Calu3 (cell line): ENCODE results near the gene ATG101. TPM values are rescaled to one million over a fixed set of nuclear protein-coding genes. Genes with fewer than 3 reads are reported as not detected.
"Not testable (repeated sequence)": the region's sequence is repeated elsewhere in the genome, so short reads cannot be mapped to it uniquely, and the experiment has no call there.

Experiments
- BruUV-seq: library from RNA; stranded (reverse); fragments of 400-500 nt; replicated peaks from 2 replicates; lab custom pipeline; 2021; lab: Mats Ljungman, UMichigan
- CTCF ChIA-PET: fragments of 300-600 bp; sonication (Branson Sonifier 250); formaldehyde crosslinking; loops from one replicate; lab custom pipeline; 2022; ENCODE audit warnings: antibody characterized with exemption; lab: Charles Lee
- DNase-seq: peaks from one replicate; pipeline ENCODE4 v3.0.0; 2022
- H3K27ac Mint-ChIP-seq: one replicate; pipeline ENCODE4 v1.8.0; 2022; ENCODE audit warnings: mixed read lengths; ENCODE audit not compliant: unreplicated experiment
- H3K27me3 Mint-ChIP-seq: one replicate; pipeline ENCODE4 v1.8.0; 2022; ENCODE audit warnings: mixed read lengths; ENCODE audit not compliant: unreplicated experiment
- H3K36me3 Mint-ChIP-seq: one replicate; pipeline ENCODE4 v1.8.0; 2022; ENCODE audit warnings: mild to moderate bottlenecking, moderate library complexity, mixed read lengths; ENCODE audit not compliant: insufficient read depth, unreplicated experiment
- H3K4me1 Mint-ChIP-seq: one replicate; pipeline ENCODE4 v1.8.0; 2022; ENCODE audit warnings: mild to moderate bottlenecking, low read depth, mixed read lengths; ENCODE audit not compliant: unreplicated experiment
- H3K4me3 Mint-ChIP-seq: one replicate; pipeline ENCODE4 v1.8.0; 2022; ENCODE audit warnings: mild to moderate bottlenecking, low read depth, moderate library complexity, mixed read lengths; ENCODE audit not compliant: unreplicated experiment
- H3K9me3 Mint-ChIP-seq: one replicate; pipeline ENCODE4 v1.8.0; 2022; ENCODE audit warnings: low read depth, mixed read lengths; ENCODE audit not compliant: unreplicated experiment
- CTCF ChIP-seq: fragments of 200-600 bp; IDR thresholded peaks from one replicate; pipeline ENCODE4 v1.8.0; 2022; ENCODE audit warnings: antibody characterized with exemption; ENCODE audit not compliant: unreplicated experiment
- intact Hi-C: fragments of 100-400 bp; cut with micrococcal nuclease; formaldehyde crosslinking; loops from one replicate; pipeline ENCODE4 v1.10.0; 2022; ENCODE audit not compliant: unreplicated experiment
- total RNA-seq: library from RNA; stranded (reverse); gene quantifications from 2 replicates; pipeline ENCODE4 v1.2.3, GENCODE V29; 2022

The ATG101 gene
- total RNA-seq, 1 experiment from 2014 or later, result 32.8 TPM

- H3K4me1 Mint-ChIP-seq, result peaks cover 18% of the 10 kb centered on the region
- peak; percentile 66 for DNase-seq
- H3K9me3 Mint-ChIP-seq, intact Hi-C loops, BruUV-seq, H3K27me3 Mint-ChIP-seq: not testable (repeated sequence)
- H3K36me3 Mint-ChIP-seq, result peaks cover 17% of the 10 kb centered on the region
- peak; percentile 31 for TF ChIP-seq CTCF
- H3K27ac Mint-ChIP-seq, result peak overlapping the region; percentile 79
- H3K4me3 Mint-ChIP-seq, result peak overlapping the region; percentile 61
- CTCF ChIA-PET, result interaction anchor here (0.7 to 2.2 kb wide), 10 partner anchors 22 to 462 kb away, joined by 3 to 26 read pairs (median 3); partner anchors contain the start of genes ATG101 and NR4A1
These were observed 46.7 kb downstream of the ATG101 start for GRCh38 chr12:52116222-52117125.

GRCh38 chr12:52117806-52118475, 48.2 kb downstream of the ATG101 start:
- Mint-ChIP-seq H3K36me3 (peaks cover 17% of the 10 kb centered on the region), H3K4me1 (peaks cover 18% of the 10 kb centered on the region), H3K27me3 (peaks cover 11% of the 10 kb centered on the region)
- DNase-seq, H3K27ac Mint-ChIP-seq, intact Hi-C loops, BruUV-seq, H3K9me3 Mint-ChIP-seq, H3K4me3 Mint-ChIP-seq: not testable (repeated sequence)
- CTCF ChIA-PET, result interaction anchor here (0.6 to 2.2 kb wide), 3 partner anchors 86 to 93 kb away, joined by 3 to 26 read pairs (median 4); no protein-coding TSS in a partner anchor

- peak; percentile 62 for DNase-seq
- Mint-ChIP-seq H3K27ac (no peak overlapping the region), H3K36me3 (peaks cover 17% of the 10 kb centered on the region), H3K9me3 (no peaks in the 10 kb centered on the region), H3K4me1 (peaks cover 18% of the 10 kb centered on the region), H3K27me3 (peaks cover 24% of the 10 kb centered on the region), H3K4me3 (no peak overlapping the region)
- CTCF ChIA-PET, result interaction anchor here (0.6 to 1.4 kb wide), 4 partner anchors 60 to 487 kb away, joined by 3 to 9 read pairs (median 4); no protein-coding TSS in a partner anchor
- BruUV-seq, result no TSS peak
- intact Hi-C loops, result loop anchor here (1.0 kb wide), 1 partner anchor 94 kb away; no protein-coding TSS in a partner anchor
- TF ChIP-seq CTCF, result peak; percentile 70
These were observed 49.8 kb downstream of the ATG101 start for GRCh38 chr12:52119398-52120254.

- peaks cover 18% of the 10 kb centered on the region for H3K4me1 Mint-ChIP-seq
- no peak overlapping the region for H3K27ac Mint-ChIP-seq
- H3K27me3 Mint-ChIP-seq, result peaks cover 24% of the 10 kb centered on the region
- intact Hi-C loops, result no loop called here
- no peak for DNase-seq
- BruUV-seq, result no TSS peak
- CTCF ChIA-PET, result interaction anchor here (1.5 kb wide), 1 partner anchor 96 kb away, joined by 10 read pairs; no protein-coding TSS in a partner anchor
- H3K9me3 Mint-ChIP-seq, result no peaks in the 10 kb centered on the region
- H3K4me3 Mint-ChIP-seq, result no peak overlapping the region
- no peak for TF ChIP-seq CTCF
- peaks cover 13% of the 10 kb centered on the region for H3K36me3 Mint-ChIP-seq
These were observed 51.4 kb downstream of the ATG101 start for GRCh38 chr12:52120951-52121823.
